Measurements from ENCODE around the gene TST.

Gene TST

GRCh38 chr22:36979016-36979910 lies 40.0 kb downstream of the TST start:
- no peak for DNase-seq

GRCh38 chr22:36977947-36978660 lies 41.1 kb downstream of the TST start:
- DNase-seq, result peak; percentile 89

- DNase-seq, result peak; percentile 84
Observed at GRCh38 chr22:36977401-36977861, 41.8 kb downstream of the TST start.

GRCh38 chr22:36976606-36977005 lies 42.6 kb downstream of the TST start:
- DNase-seq, result no peak

GRCh38 chr22:36971341-36972125 lies 47.7 kb downstream of the TST start:
- DNase-seq, result no peak

- DNase-seq, result no peak
Observed at GRCh38 chr22:36968249-36968964, 50.8 kb downstream of the TST start.

- DNase-seq, result no peak
Observed at GRCh38 chr22:36966851-36967540, 52.3 kb downstream of the TST start.

- no peak for DNase-seq
Observed at GRCh38 chr22:36965696-36966095, 53.6 kb downstream of the TST start.

- no peak for DNase-seq
Observed at GRCh38 chr22:36964106-36964505, 55.1 kb downstream of the TST start.

GRCh38 chr22:36963302-36963701 lies 55.9 kb downstream of the TST start:
- DNase-seq, result no peak

- DNase-seq, result no peak
Observed at GRCh38 chr22:36961626-36962025, 57.6 kb downstream of the TST start.

Measured in CD4-positive, alpha-beta T cell treated with Interleukin-12 subunit alpha and Interleukin-12 subunit beta, for 1 hour (primary cell).